H9 (cell line): Measurements from ENCODE around the gene PRRT1B. TPM values are rescaled to one million over a fixed set of nuclear protein-coding genes. Genes with fewer than 3 reads are reported as not detected.

Experiments
- DNase-seq: peaks from one replicate; pipeline ENCODE4 v3.0.0-alpha.2; 2017
- H2AFZ ChIP-seq: one replicate; pipeline ENCODE4 v1.6.1; 2013; ENCODE audit warnings: mild to moderate bottlenecking, low read length, control low read depth, moderate library complexity
- H2AK5ac ChIP-seq: 2 replicates; pipeline ENCODE4 v1.6.1; 2013; ENCODE audit warnings: low read length, control low read depth, mixed read lengths; ENCODE audit not compliant: insufficient read length
- H2BK120ac ChIP-seq: one replicate; pipeline ENCODE4 v1.6.1; 2013; ENCODE audit warnings: low read depth, mild to moderate bottlenecking, low read length, control low read depth, inconsistent platforms; ENCODE audit not compliant: poor library complexity, severe bottlenecking
- H2BK12ac ChIP-seq: 2 replicates; pipeline ENCODE4 v1.6.1; 2013; ENCODE audit warnings: low read length, control low read depth, mixed read lengths, low read depth; ENCODE audit not compliant: insufficient read length
- H2BK15ac ChIP-seq: 2 replicates; pipeline ENCODE4 v1.6.1; 2013; ENCODE audit warnings: low read depth, low read length, control low read depth
- H2BK20ac ChIP-seq: one replicate; pipeline ENCODE4 v1.6.1; 2013; ENCODE audit warnings: low read depth, mild to moderate bottlenecking, low read length, control low read depth, inconsistent platforms; ENCODE audit not compliant: poor library complexity, severe bottlenecking
- H2BK5ac ChIP-seq: 2 replicates; pipeline ENCODE4 v1.6.1; 2013; ENCODE audit warnings: low read length, control low read depth, mixed read lengths; ENCODE audit not compliant: insufficient read length
- H3K14ac ChIP-seq: 2 replicates; pipeline ENCODE4 v1.6.1; 2013; ENCODE audit warnings: low read length, control low read depth; ENCODE audit not compliant: insufficient read depth
- H3K18ac ChIP-seq: 2 replicates; pipeline ENCODE4 v1.6.1; 2013; ENCODE audit warnings: low read depth, mild to moderate bottlenecking, mixed read lengths, low read length, control low read depth; ENCODE audit not compliant: insufficient read length
- H3K23ac ChIP-seq: 2 replicates; pipeline ENCODE4 v1.6.1; 2013; ENCODE audit warnings: low read length, control low read depth, mixed read lengths, low read depth; ENCODE audit not compliant: insufficient read length
- H3K23me2 ChIP-seq: 2 replicates; pipeline ENCODE4 v1.6.1; 2013; ENCODE audit warnings: low read depth, mild to moderate bottlenecking, mixed read lengths, low read length, control low read depth; ENCODE audit not compliant: insufficient read length, poor library complexity, severe bottlenecking
- H3K27ac ChIP-seq: 2 replicates; pipeline ENCODE4 v1.5.1; 2013; ENCODE audit warnings: low read length, control low read depth, mixed read lengths, low read depth; ENCODE audit not compliant: insufficient read length
- H3K27me3 ChIP-seq: 2 replicates; pipeline ENCODE4 v1.6.1; 2013; ENCODE audit warnings: low read length, control low read depth, inconsistent platforms; ENCODE audit not compliant: insufficient read depth
- H3K4ac ChIP-seq: 2 replicates; pipeline ENCODE4 v1.6.1; 2013; ENCODE audit warnings: low read depth, mild to moderate bottlenecking, control low read depth, inconsistent platforms, low read length, moderate library complexity
- H3K4me1 ChIP-seq: 2 replicates; pipeline ENCODE4 v1.6.1; 2013; ENCODE audit warnings: low read length, control low read depth, inconsistent platforms; ENCODE audit not compliant: insufficient read depth
- H3K4me2 ChIP-seq: 2 replicates; pipeline ENCODE4 v1.6.1; 2013; ENCODE audit warnings: low read length, control low read depth, mixed read lengths; ENCODE audit not compliant: insufficient read length, insufficient read depth
- H3K56ac ChIP-seq: 2 replicates; pipeline ENCODE4 v1.6.1; 2013; ENCODE audit warnings: low read depth, mild to moderate bottlenecking, mixed read lengths, low read length, control low read depth; ENCODE audit not compliant: insufficient read length
- H3K79me1 ChIP-seq: 2 replicates; pipeline ENCODE4 v1.6.1; 2013; ENCODE audit warnings: low read depth, mild to moderate bottlenecking, moderate library complexity, low read length, control low read depth, inconsistent platforms; ENCODE audit not compliant: insufficient read depth, poor library complexity, severe bottlenecking
- H3K79me2 ChIP-seq: 2 replicates; pipeline ENCODE4 v1.6.1; 2013; ENCODE audit warnings: low read length, control low read depth, inconsistent platforms; ENCODE audit not compliant: insufficient read depth
- H3K9ac ChIP-seq: 2 replicates; pipeline ENCODE4 v1.6.1; 2013; ENCODE audit warnings: low read length, control low read depth, mixed read lengths; ENCODE audit not compliant: insufficient read length; ENCODE audit errors: extremely low read depth
- H3K9me3 ChIP-seq: one replicate; pipeline ENCODE4 v1.6.1; 2013; ENCODE audit warnings: low read depth, low read length, inconsistent platforms; ENCODE audit not compliant: control insufficient read depth
- H3T11ph ChIP-seq: one replicate; pipeline ENCODE4 v1.6.1; 2013; ENCODE audit warnings: mild to moderate bottlenecking, low read length, control low read depth, inconsistent platforms
- H4K20me1 ChIP-seq: one replicate; pipeline ENCODE4 v1.6.1; 2013; ENCODE audit not compliant: control insufficient read depth, insufficient read length, insufficient read depth
- H4K5ac ChIP-seq: 2 replicates; pipeline ENCODE4 v1.6.1; 2013; ENCODE audit warnings: low read depth, mild to moderate bottlenecking, mixed read lengths, low read length, control low read depth; ENCODE audit not compliant: insufficient read length
- H4K8ac ChIP-seq: replicated peaks from 2 replicates; pipeline ENCODE4 v1.6.1; 2013; ENCODE audit warnings: low read length, control low read depth, mixed read lengths, low read depth; ENCODE audit not compliant: insufficient read length
- H4K91ac ChIP-seq: 2 replicates; pipeline ENCODE4 v1.6.1; 2013; ENCODE audit warnings: low read depth, mild to moderate bottlenecking, moderate library complexity, mixed read lengths, low read length, control low read depth; ENCODE audit not compliant: insufficient read length
- H3K27ac Mint-ChIP-seq, 3 experiments: 2 replicates in 2 of 3; 3 replicates in 1 of 3; pipeline ENCODE4 v1.8.0; 2020 to 2021; ENCODE audit warnings: mixed read lengths in 3 of 3, mild to moderate bottlenecking in 1 of 3, moderate library complexity in 1 of 3
- H3K27me3 Mint-ChIP-seq: 2 replicates; pipeline ENCODE4 v1.8.0; 2021; ENCODE audit warnings: low read depth, mild to moderate bottlenecking, moderate library complexity, mixed read lengths
- H3K36me3 Mint-ChIP-seq, 3 experiments: 2 replicates in 2 of 3; 3 replicates in 1 of 3; pipeline ENCODE4 v1.8.0; 2020 to 2021; ENCODE audit warnings: low read depth in 3 of 3, mixed read lengths in 3 of 3; ENCODE audit not compliant: insufficient read depth in 1 of 3
- H3K4me1 Mint-ChIP-seq, 2 experiments: 2 replicates each; pipeline ENCODE4 v1.8.0; 2020; ENCODE audit warnings: mixed read lengths in 2 of 2
- H3K4me3 Mint-ChIP-seq, 2 experiments: 2 replicates in 1 of 2; 3 replicates in 1 of 2; pipeline ENCODE4 v1.8.0; 2020 to 2021; ENCODE audit warnings: mild to moderate bottlenecking in 2 of 2, mixed read lengths in 2 of 2, moderate library complexity in 1 of 2
- H3K9me3 Mint-ChIP-seq, 2 experiments: 2 replicates in 1 of 2; 3 replicates in 1 of 2; pipeline ENCODE4 v1.8.0; 2020; ENCODE audit warnings: mild to moderate bottlenecking in 2 of 2, mixed read lengths in 2 of 2, moderate library complexity in 1 of 2
- CTCF ChIP-seq: fragments of 200-600 bp; sonication (generic); conservative IDR thresholded peaks from 3 replicates; pipeline ENCODE4 v1.8.0; 2021; ENCODE audit warnings: antibody characterized with exemption, mild to moderate bottlenecking
- WGBS: extraction: QIAGEN DNeasy Blood & Tissue Kit; methylation state at CpG from one replicate; pipeline ENCODE4 v1.1.7; 2013; ENCODE audit warnings: missing lambda C conversion rate, low lambda C conversion rate, mixed read lengths; ENCODE audit not compliant: insufficient read length; ENCODE audit errors: extremely low coverage; 5-methylcytosine and 5-hydroxymethylcytosine counted together
- total RNA-seq: library from RNA; stranded (reverse); gene quantifications from 2 replicates; pipeline ENCODE4 v1.2.1, GENCODE V29; 2021

The PRRT1B gene
- total RNA-seq, 1 experiment from 2014 or later = 1.0 TPM

- Histone ChIP-seq H3K27ac (no peak overlapping the region), H2AK5ac (no peak overlapping the region), H3K14ac (no peak overlapping the region), H3K4me2 (no peak overlapping the region), H3K79me2 (no peaks in the 10 kb centered on the region), H3K18ac (no peak overlapping the region), H2AFZ (no peak overlapping the region), H3K27me3 (no peaks in the 10 kb centered on the region), H2BK12ac (no peak overlapping the region), H3K79me1 (no peaks in the 10 kb centered on the region), H3K9me3 (no peaks in the 10 kb centered on the region), H2BK5ac (no peak overlapping the region), H3K4me1 (no peaks in the 10 kb centered on the region), H3T11ph (no peak overlapping the region), H3K56ac (no peak overlapping the region), H4K20me1 (no peaks in the 10 kb centered on the region), H2BK15ac (no peak overlapping the region), H2BK120ac (no peak overlapping the region), H4K5ac (no peak overlapping the region), H3K9ac (no peak overlapping the region), H4K91ac (no peak overlapping the region), H3K4ac (no peak overlapping the region), H3K23ac (no peak overlapping the region), H4K8ac (no peak overlapping the region), H3K23me2 (no peaks in the 10 kb centered on the region), H2BK20ac (no peak overlapping the region)
- no CpG with 5 or more reads among the region's 6 CpGs for WGBS
- peaks cover 9 to 68% (median 31%) of the 10 kb centered on the region in 3 experiments for H3K36me3 Mint-ChIP-seq
- no peak for DNase-seq
- no peak overlapping the region for H3K4me3 Mint-ChIP-seq
- H3K4me1 Mint-ChIP-seq = no peaks in the 10 kb centered on the region
- H3K27ac Mint-ChIP-seq = no peak overlapping the region
- H3K9me3 Mint-ChIP-seq = no peaks in the 10 kb centered on the region
- no peak for TF ChIP-seq CTCF
- H3K27me3 Mint-ChIP-seq = no peaks in the 10 kb centered on the region
Observed at GRCh38 chr9:131511880-131512279, 33.4 kb upstream of the PRRT1B start.
